SK-N-SH (cell line): ENCODE measurements around the gene HK1. TPM values are rescaled to one million over a fixed set of nuclear protein-coding genes. Genes with fewer than 3 reads are reported as not detected.

Source experiments
- CTCF ChIA-PET: fragments of 300-600, 350-600 bp; formaldehyde crosslinking; extraction: SDS; loops from one replicate; lab custom pipeline; 2021; lab: Yijun Ruan, JAX
- POLR2A ChIA-PET: fragments of 350-600 bp; sonication (Branson Sonifier 250); formaldehyde crosslinking; extraction: SDS; loops from one replicate; lab custom pipeline; 2020; ENCODE audit warnings: antibody characterized with exemption, inconsistent platforms; lab: Yijun Ruan, JAX
- DNase-seq: peaks from one replicate; pipeline ENCODE4 v3.0.0; 2012
- H2AFZ ChIP-seq: fragments of 200-600 bp; sonication (generic); 2 replicates; pipeline ENCODE4 v1.8.1; 2016; ENCODE audit warnings: antibody characterized with exemption, mild to moderate bottlenecking, low read depth
- H3F3A ChIP-seq: fragments of 200-600 bp; sonication (generic); replicated peaks from 2 replicates; pipeline ENCODE3; 2016; ENCODE audit warnings: antibody characterized with exemption, mild to moderate bottlenecking; ENCODE audit not compliant: insufficient read depth
- H3K27ac ChIP-seq, 2 experiments: fragments of 200-500 bp in 1 of 2; fragments of 200-600 bp in 1 of 2; sonication (Bioruptor generic) in 1 of 2; sonication (generic), shearing (Covaris generic) in 1 of 2; 2 replicates each; pipeline versions ENCODE4 v1.5.1 to v1.6.1; 2014 to 2016; ENCODE audit warnings: low read depth in 2 of 2, inconsistent platforms in 1 of 2, low read length in 1 of 2, mild to moderate bottlenecking in 1 of 2, mixed read lengths in 1 of 2
- H3K27me3 ChIP-seq: fragments of 200-600 bp; sonication (generic), shearing (Covaris generic); 2 replicates; pipeline ENCODE4 v1.6.1; 2016; ENCODE audit warnings: mixed run types; ENCODE audit not compliant: insufficient read depth
- H3K36me3 ChIP-seq, 2 experiments: fragments of 200-500 bp in 1 of 2; fragments of 200-600 bp in 1 of 2; sonication (Bioruptor generic) in 1 of 2; sonication (generic) in 1 of 2; replicated peaks in 1 of 2; 2 replicates each; pipeline versions ENCODE3 to v1.5.1; 2014 to 2016; ENCODE audit warnings: low read length in 1 of 2, mild to moderate bottlenecking in 1 of 2; ENCODE audit not compliant: insufficient read depth in 2 of 2, control insufficient read depth in 1 of 2
- H3K4me1 ChIP-seq, 2 experiments: fragments of 200-500 bp in 1 of 2; fragments of 200-600 bp in 1 of 2; sonication (Bioruptor generic) in 1 of 2; sonication (generic), shearing (Covaris generic) in 1 of 2; 2 replicates each; pipeline versions ENCODE4 v1.5.1 to v1.6.1; 2014 to 2016; ENCODE audit warnings: low read depth in 1 of 2, low read length in 1 of 2, mixed run types in 1 of 2; ENCODE audit not compliant: insufficient read depth in 2 of 2, control insufficient read depth in 1 of 2
- H3K4me2 ChIP-seq: fragments of 200-600 bp; sonication (generic), shearing (Covaris generic); 2 replicates; pipeline ENCODE4 v1.6.1; 2017; ENCODE audit warnings: mixed run types
- H3K4me3 ChIP-seq, 2 experiments: fragments of 200-500 bp in 1 of 2; fragments of 200-600 bp in 1 of 2; sonication (Bioruptor generic) in 1 of 2; sonication (generic), shearing (Covaris generic) in 1 of 2; 2 replicates each; pipeline versions ENCODE4 v1.5.1 to v1.8.1; 2014 to 2016; ENCODE audit warnings: low read depth in 2 of 2, inconsistent platforms in 1 of 2, low read length in 1 of 2, mild to moderate bottlenecking in 1 of 2, mixed read lengths in 1 of 2, moderate library complexity in 1 of 2
- H3K79me2 ChIP-seq: fragments of 200-600 bp; sonication (generic); 2 replicates; pipeline ENCODE4 v1.8.1; 2017; ENCODE audit warnings: mild to moderate bottlenecking; ENCODE audit not compliant: insufficient read depth
- H3K9ac ChIP-seq: fragments of 200-600 bp; sonication (generic); 2 replicates; pipeline ENCODE4 v1.6.1; 2017; ENCODE audit warnings: mixed run types
- H3K9me2 ChIP-seq: fragments of 200-600 bp; sonication (generic); 2 replicates; pipeline ENCODE4 v1.6.1; 2017; ENCODE audit warnings: mixed run types
- H3K9me3 ChIP-seq: fragments of 200-600 bp; sonication (generic); 2 replicates; pipeline ENCODE4 v1.6.1; 2017; ENCODE audit warnings: mixed run types, mild to moderate bottlenecking, moderate library complexity
- H4K20me1 ChIP-seq: fragments of 200-600 bp; sonication (generic); 2 replicates; pipeline ENCODE4 v1.6.1; 2017; ENCODE audit warnings: mild to moderate bottlenecking, mixed run types; ENCODE audit not compliant: insufficient read depth
- EP300 ChIP-seq, 2 experiments: IDR thresholded peaks; 2 replicates each; pipeline versions ENCODE4 v1.4.0 to v1.6.1; 2012; ENCODE audit warnings: borderline replicate concordance in 1 of 2, low read depth in 1 of 2, low read length in 1 of 2
- EZH2phosphoT487 ChIP-seq: fragments of 200-600 bp; sonication (generic); IDR thresholded peaks from 2 replicates; pipeline ENCODE4 v1.6.1; 2017; ENCODE audit warnings: low read depth, mixed run types, mild to moderate bottlenecking, antibody characterized with exemption, moderate library complexity, borderline replicate concordance
- FOSL2 ChIP-seq: IDR thresholded peaks from 2 replicates; pipeline ENCODE4 v1.4.0; 2012; ENCODE audit warnings: low read depth, mild to moderate bottlenecking, moderate library complexity, borderline replicate concordance
- FOXM1 ChIP-seq: IDR thresholded peaks from 2 replicates; pipeline ENCODE4 v1.4.0; 2012; ENCODE audit warnings: low read depth, mild to moderate bottlenecking
- GATA2 ChIP-seq: sonication (generic); formaldehyde crosslinking; IDR thresholded peaks from 2 replicates; pipeline ENCODE4 v1.5.0; 2020; ENCODE audit warnings: mild to moderate bottlenecking, missing genetic modification reagents
- MEF2A ChIP-seq: IDR thresholded peaks from 2 replicates; pipeline ENCODE4 v1.4.0; 2012; ENCODE audit warnings: low read depth, borderline replicate concordance
- MXI1 ChIP-seq: IDR thresholded peaks from 2 replicates; pipeline ENCODE4 v1.6.1; 2012; ENCODE audit warnings: mild to moderate bottlenecking, low read depth, low read length, improper control_type of control experiment
- NFIC ChIP-seq: IDR thresholded peaks from 2 replicates; pipeline ENCODE4 v1.4.0; 2012; ENCODE audit warnings: borderline replicate concordance
- NRF1 ChIP-seq: IDR thresholded peaks from 2 replicates; pipeline ENCODE4 v1.6.1; 2012; ENCODE audit warnings: low read depth, mild to moderate bottlenecking, low read length
- POLR2AphosphoS5 ChIP-seq: IDR thresholded peaks from 2 replicates; pipeline ENCODE4 v1.6.1; 2012; ENCODE audit warnings: low read depth, low read length
- SIN3A ChIP-seq: IDR thresholded peaks from 2 replicates; pipeline ENCODE4 v1.6.1; 2012; ENCODE audit warnings: low read depth, mild to moderate bottlenecking, low read length, moderate library complexity, borderline replicate concordance
- SMC3 ChIP-seq: IDR thresholded peaks from 2 replicates; pipeline ENCODE4 v1.6.1; 2012; ENCODE audit warnings: low read depth, low read length, improper control_type of control experiment
- TAF1 ChIP-seq: IDR thresholded peaks from 2 replicates; pipeline ENCODE4 v1.6.1; 2012; ENCODE audit warnings: low read depth, mild to moderate bottlenecking, low read length, moderate library complexity, borderline replicate concordance
- TCF12 ChIP-seq: IDR thresholded peaks from 2 replicates; pipeline ENCODE4 v1.4.0; 2012
- YY1 ChIP-seq: IDR thresholded peaks from 2 replicates; pipeline ENCODE4 v1.4.0; 2012; ENCODE audit warnings: low read depth, mild to moderate bottlenecking
- WGBS: methylation state at CpG from one replicate; pipeline ENCODE4 v1.1.6; 2017; ENCODE audit warnings: low lambda C conversion rate; 5-methylcytosine and 5-hydroxymethylcytosine counted together
- polyA plus RNA-seq, 3 experiments: library from polyadenylated mRNA; depleted of rRNA; stranded (reverse); fragments of >200 nt; gene quantifications; 2 replicates each; pipeline ENCODE4 v1.2.3, GENCODE V29; 2012
- TF ChIP-seq, protein P1 (sequence below): IDR thresholded peaks from 2 replicates; pipeline ENCODE4 v1.4.0; 2012; ENCODE audit warnings: low read depth
- TF ChIP-seq, protein P2 (sequence below): IDR thresholded peaks from 2 replicates; pipeline ENCODE4 v1.6.1; 2012; ENCODE audit warnings: mild to moderate bottlenecking, low read depth, low read length, moderate library complexity
- TF ChIP-seq, protein P3 (sequence below): fragments of 150-350 bp; IDR thresholded peaks from 2 replicates; pipeline ENCODE4 v1.6.1; 2016; ENCODE audit warnings: mild to moderate bottlenecking, low read depth, low read length
- TF ChIP-seq, protein P4 (sequence below): IDR thresholded peaks from 2 replicates; pipeline ENCODE4; 2012

Gene HK1
- polyA plus RNA-seq, 1 of the 3 experiments (the other 2 are of a cell fraction) = 38.7 TPM

DNA sequence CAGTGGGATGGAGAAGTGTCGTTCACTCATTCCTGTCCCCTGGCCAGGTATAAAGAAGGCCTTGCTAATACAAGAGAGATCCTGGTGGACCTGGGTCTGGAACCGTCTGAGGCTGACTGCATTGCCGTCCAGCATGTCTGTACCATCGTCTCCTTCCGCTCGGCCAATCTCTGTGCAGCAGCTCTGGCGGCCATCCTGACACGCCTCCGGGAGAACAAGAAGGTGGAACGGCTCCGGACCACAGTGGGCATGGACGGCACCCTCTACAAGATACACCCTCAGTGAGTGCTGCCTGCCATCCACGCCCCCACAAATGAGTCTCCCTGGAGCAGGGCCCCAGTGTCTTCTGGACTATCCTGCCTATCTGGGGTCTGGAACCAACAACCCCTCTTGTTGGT, 31.0 kb upstream of the HK1 start:
- Histone ChIP-seq H2AFZ (no peak overlapping the region), H3K9me3 (no peaks in the 10 kb centered on the region), H3K4me3 (no peak overlapping the region), H3K9me2 (no peaks in the 10 kb centered on the region), H4K20me1 (no peaks in the 10 kb centered on the region), H3K9ac (no peak overlapping the region), H3K4me2 (no peak overlapping the region), H3K4me1 (no peaks in the 10 kb centered on the region), H3K79me2 (no peaks in the 10 kb centered on the region), H3K27me3 (no peaks in the 10 kb centered on the region), H3K36me3 (no peaks in the 10 kb centered on the region), H3F3A (no peaks in the 10 kb centered on the region), H3K27ac (no peak overlapping the region)
- 87% methylated on average over 10 of the region's 13 CpGs for WGBS
- no peak for DNase-seq
- TF ChIP-seq SIN3A (no peak), NFIC (no peak), YY1 (no peak), EZH2phosphoT487 (no peak), POLR2AphosphoS5 (no peak)
- TF ChIP-seq, protein P1, sequence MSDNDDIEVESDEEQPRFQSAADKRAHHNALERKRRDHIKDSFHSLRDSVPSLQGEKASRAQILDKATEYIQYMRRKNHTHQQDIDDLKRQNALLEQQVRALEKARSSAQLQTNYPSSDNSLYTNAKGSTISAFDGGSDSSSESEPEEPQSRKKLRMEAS = no peak
- POLR2A ChIA-PET = no interaction called here
- CTCF ChIA-PET = interaction anchor here (1.3 to 1.5 kb wide), 2 partner anchors 9 to 145 kb away, joined by 4 to 7 read pairs; no protein-coding TSS in a partner anchor

DNA sequence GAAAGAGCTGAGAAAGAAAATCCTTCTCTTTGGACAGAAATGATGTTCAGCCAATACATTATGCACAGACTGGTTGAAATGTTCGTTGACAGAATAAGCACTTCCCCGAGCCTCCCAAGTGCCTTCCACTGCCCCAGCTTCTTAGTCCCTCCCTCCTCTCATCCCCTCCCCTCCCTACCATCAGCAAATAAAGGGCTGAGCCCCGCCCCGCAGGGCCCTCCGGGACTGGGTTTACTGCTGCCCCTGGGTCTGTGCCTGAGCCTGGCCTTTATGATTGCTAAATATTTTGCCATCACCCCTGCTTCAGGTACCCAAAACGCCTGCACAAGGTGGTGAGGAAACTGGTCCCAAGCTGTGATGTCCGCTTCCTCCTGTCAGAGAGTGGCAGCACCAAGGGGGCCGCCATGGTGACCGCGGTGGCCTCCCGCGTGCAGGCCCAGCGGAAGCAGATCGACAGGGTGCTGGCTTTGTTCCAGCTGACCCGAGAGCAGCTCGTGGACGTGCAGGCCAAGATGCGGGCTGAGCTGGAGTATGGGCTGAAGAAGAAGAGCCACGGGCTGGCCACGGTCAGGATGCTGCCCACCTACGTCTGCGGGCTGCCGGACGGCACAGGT, 30.1 kb upstream of the HK1 start:
- no peak overlapping the region for H3K27ac ChIP-seq
- ChIA-PET CTCF (interaction anchor here (1.3 kb wide), 1 partner anchor 145 kb away, joined by 5 read pairs; no protein-coding TSS in a partner anchor), POLR2A (no interaction called here)
- no peaks in the 10 kb centered on the region for H3K9me2 ChIP-seq
- no peak for DNase-seq
- no peaks in the 10 kb centered on the region for H3K36me3 ChIP-seq
- no peaks in the 10 kb centered on the region for H4K20me1 ChIP-seq
- H3K4me1 ChIP-seq = peaks cover 0 to 2% of the 10 kb centered on the region in 2 experiments; a peak in 1 of 4 replicates
- no peak overlapping the region for H3K4me3 ChIP-seq
- TF ChIP-seq SMC3 (no peak), TCF12 (no peak), NFIC (no peak), SIN3A (no peak), FOXM1 (no peak), TAF1 (no peak), GATA2 (CRISPR knock-in tag) (no peak), MXI1 (no peak), FOSL2 (no peak), EZH2phosphoT487 (no peak), POLR2AphosphoS5 (no peak), EP300 (IDR thresholded peaks at IDR 0.05; ENCODE audit: borderline replicate concordance in 1 of 2, low read depth in 1 of 2, low read length in 1 of 2) (no peak), NRF1 (no peak), MEF2A (no peak)
- TF ChIP-seq, protein P1 = no peak
- TF ChIP-seq, protein P2, sequence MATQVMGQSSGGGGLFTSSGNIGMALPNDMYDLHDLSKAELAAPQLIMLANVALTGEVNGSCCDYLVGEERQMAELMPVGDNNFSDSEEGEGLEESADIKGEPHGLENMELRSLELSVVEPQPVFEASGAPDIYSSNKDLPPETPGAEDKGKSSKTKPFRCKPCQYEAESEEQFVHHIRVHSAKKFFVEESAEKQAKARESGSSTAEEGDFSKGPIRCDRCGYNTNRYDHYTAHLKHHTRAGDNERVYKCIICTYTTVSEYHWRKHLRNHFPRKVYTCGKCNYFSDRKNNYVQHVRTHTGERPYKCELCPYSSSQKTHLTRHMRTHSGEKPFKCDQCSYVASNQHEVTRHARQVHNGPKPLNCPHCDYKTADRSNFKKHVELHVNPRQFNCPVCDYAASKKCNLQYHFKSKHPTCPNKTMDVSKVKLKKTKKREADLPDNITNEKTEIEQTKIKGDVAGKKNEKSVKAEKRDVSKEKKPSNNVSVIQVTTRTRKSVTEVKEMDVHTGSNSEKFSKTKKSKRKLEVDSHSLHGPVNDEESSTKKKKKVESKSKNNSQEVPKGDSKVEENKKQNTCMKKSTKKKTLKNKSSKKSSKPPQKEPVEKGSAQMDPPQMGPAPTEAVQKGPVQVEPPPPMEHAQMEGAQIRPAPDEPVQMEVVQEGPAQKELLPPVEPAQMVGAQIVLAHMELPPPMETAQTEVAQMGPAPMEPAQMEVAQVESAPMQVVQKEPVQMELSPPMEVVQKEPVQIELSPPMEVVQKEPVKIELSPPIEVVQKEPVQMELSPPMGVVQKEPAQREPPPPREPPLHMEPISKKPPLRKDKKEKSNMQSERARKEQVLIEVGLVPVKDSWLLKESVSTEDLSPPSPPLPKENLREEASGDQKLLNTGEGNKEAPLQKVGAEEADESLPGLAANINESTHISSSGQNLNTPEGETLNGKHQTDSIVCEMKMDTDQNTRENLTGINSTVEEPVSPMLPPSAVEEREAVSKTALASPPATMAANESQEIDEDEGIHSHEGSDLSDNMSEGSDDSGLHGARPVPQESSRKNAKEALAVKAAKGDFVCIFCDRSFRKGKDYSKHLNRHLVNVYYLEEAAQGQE = no peak
- TF ChIP-seq, protein P3, sequence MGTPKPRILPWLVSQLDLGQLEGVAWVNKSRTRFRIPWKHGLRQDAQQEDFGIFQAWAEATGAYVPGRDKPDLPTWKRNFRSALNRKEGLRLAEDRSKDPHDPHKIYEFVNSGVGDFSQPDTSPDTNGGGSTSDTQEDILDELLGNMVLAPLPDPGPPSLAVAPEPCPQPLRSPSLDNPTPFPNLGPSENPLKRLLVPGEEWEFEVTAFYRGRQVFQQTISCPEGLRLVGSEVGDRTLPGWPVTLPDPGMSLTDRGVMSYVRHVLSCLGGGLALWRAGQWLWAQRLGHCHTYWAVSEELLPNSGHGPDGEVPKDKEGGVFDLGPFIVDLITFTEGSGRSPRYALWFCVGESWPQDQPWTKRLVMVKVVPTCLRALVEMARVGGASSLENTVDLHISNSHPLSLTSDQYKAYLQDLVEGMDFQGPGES = no peak
- TF ChIP-seq, protein P4, sequence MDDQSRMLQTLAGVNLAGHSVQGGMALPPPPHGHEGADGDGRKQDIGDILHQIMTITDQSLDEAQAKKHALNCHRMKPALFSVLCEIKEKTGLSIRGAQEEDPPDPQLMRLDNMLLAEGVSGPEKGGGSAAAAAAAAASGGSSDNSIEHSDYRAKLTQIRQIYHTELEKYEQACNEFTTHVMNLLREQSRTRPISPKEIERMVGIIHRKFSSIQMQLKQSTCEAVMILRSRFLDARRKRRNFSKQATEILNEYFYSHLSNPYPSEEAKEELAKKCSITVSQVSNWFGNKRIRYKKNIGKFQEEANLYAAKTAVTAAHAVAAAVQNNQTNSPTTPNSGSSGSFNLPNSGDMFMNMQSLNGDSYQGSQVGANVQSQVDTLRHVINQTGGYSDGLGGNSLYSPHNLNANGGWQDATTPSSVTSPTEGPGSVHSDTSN = no peak
- H3K9me3 ChIP-seq = no peaks in the 10 kb centered on the region
- H3K9ac ChIP-seq = no peak overlapping the region
- H3K4me2 ChIP-seq = no peak overlapping the region
- H2AFZ ChIP-seq = no peak overlapping the region
- H3F3A ChIP-seq = no peaks in the 10 kb centered on the region
- no peaks in the 10 kb centered on the region for H3K79me2 ChIP-seq
- WGBS = 91% methylated on average over 19 of the region's 24 CpGs
- H3K27me3 ChIP-seq = no peaks in the 10 kb centered on the region
